MG63 (cell line): ENCODE data around the gene QRSL1. TPM values are rescaled to one million over a fixed set of nuclear protein-coding genes. Genes with fewer than 3 reads are reported as not detected.

Experiments
- DNase-seq: peaks from one replicate; pipeline ENCODE4 v3.0.0-alpha.2; 2020
- H3K27me3 ChIP-seq: fragments of 250-450 bp; sonication (Bioruptor Pico); 2 replicates; pipeline ENCODE4 v1.5.1; 2020; ENCODE audit warnings: mild to moderate bottlenecking, moderate library complexity
- H3K36me3 ChIP-seq: fragments of 250-450 bp; sonication (Bioruptor Pico); 2 replicates; pipeline ENCODE4 v1.5.1; 2020; ENCODE audit warnings: mild to moderate bottlenecking, moderate library complexity
- H3K4me3 ChIP-seq: fragments of 250-450 bp; sonication (Bioruptor Pico); 2 replicates; pipeline ENCODE4 v1.5.1; 2020; ENCODE audit warnings: mild to moderate bottlenecking, moderate library complexity
- H3K9me3 ChIP-seq: fragments of 250-450 bp; sonication (Bioruptor Pico); 2 replicates; pipeline ENCODE4 v1.5.1; 2020; ENCODE audit warnings: mild to moderate bottlenecking, moderate library complexity
- total RNA-seq: library from RNA; depleted of rRNA; stranded (reverse); fragments of >200 nt; shearing (Covaris generic); gene quantifications from 2 replicates; pipeline ENCODE4 v1.2.3, GENCODE V29; 2014; ENCODE audit warnings: low replicate concordance

QRSL1 gene
- total RNA-seq, 1 experiment from 2014 or later: 11.9 TPM

DNA sequence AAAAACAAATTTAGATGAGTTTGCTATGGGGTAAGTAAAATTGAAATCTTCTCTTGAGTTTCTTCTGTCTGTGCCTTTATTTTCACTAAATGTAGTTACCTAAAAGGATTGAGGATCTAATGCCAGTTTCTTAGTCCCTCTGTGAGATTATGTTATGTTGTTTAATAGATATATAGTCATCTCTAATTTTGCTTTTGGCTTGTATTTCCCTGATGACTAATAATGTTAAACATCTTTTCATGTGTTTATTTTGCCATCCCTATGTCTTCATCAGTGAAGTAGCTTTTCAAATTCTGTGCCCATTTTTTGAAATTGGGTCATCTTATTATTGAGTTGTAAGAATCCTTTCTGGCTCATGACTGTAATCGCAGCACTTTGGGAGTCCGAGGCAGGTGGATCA, 13.7 kb downstream of the QRSL1 start:
- no peak for DNase-seq
- Histone ChIP-seq H3K4me3 (no peak overlapping the region), H3K27me3 (no peaks in the 10 kb centered on the region), H3K36me3 (peaks cover 34% of the 10 kb centered on the region), H3K9me3 (no peaks in the 10 kb centered on the region)

DNA sequence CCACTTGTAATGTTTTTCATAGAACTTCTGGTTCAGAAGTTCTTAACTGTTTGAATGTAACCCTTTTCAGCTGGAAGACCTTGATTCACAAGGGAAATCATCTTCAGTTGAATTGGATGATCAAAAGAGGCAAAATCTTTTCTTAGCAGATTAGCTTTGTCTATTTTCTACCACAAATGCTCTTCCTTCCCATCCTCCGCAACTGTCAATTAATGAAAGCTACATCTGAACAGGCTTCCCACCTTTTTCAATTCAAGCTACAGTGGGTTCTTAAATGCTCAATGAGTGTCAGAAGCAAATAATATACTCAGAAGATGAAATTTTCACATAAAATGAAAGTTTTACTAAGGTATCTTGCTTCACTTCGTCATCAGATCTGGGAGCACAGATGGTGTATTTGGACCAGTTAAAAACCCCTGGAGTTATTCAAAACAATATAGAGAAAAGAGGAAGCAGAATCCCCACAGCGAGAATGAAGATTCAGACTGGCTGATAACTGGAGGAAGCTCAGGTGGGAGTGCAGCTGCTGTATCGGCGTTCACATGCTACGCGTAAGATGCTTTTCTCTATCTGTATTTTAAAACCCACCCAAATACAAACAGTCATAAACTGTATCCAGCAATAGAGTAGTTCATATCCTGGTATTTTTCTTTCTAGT, 19.4 kb downstream of the QRSL1 start:
- H3K27me3 ChIP-seq: no peaks in the 10 kb centered on the region
- no peaks in the 10 kb centered on the region for H3K9me3 ChIP-seq
- no peak overlapping the region for H3K4me3 ChIP-seq
- DNase-seq: no peak
- peaks cover 51% of the 10 kb centered on the region for H3K36me3 ChIP-seq

GRCh38 chr6:106658469-106658868, 29.1 kb downstream of the QRSL1 start:
- Histone ChIP-seq H3K4me3 (no peak overlapping the region), H3K27me3 (no peaks in the 10 kb centered on the region), H3K9me3 (peaks cover 18% of the 10 kb centered on the region), H3K36me3 (peaks cover 62% of the 10 kb centered on the region)
- no peak for DNase-seq

DNA sequence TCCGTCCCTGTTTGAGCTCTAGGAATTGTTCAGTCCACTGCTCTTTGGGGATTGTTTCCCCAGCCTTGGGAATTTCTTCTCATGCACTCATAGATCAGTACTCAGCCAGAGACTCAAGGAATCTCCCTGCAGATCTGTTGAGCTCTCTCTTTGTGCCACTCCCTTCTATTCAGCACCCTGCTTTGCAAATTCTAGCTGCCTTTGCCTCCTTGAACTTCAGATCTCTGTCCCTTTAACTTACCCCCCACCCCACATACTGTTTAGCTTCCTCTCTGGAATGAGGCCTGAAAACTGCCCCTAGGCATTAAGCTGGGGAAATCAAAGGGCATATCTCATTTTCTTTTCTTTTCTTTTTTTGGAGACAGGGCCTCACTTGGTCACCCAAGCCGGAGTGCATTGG, 30.5 kb downstream of the QRSL1 start:
- peaks cover 65% of the 10 kb centered on the region for H3K36me3 ChIP-seq
- H3K4me3 ChIP-seq: no peak overlapping the region

GRCh38 chr6:106662458-106662857, 33.1 kb downstream of the QRSL1 start:
- Histone ChIP-seq H3K36me3 (peaks cover 53% of the 10 kb centered on the region), H3K4me3 (no peak overlapping the region), H3K27me3 (no peaks in the 10 kb centered on the region), H3K9me3 (peaks cover 16% of the 10 kb centered on the region)
- no peak for DNase-seq

More for the DNA sequence above, 30.5 kb downstream of the QRSL1 start:
- H3K9me3 ChIP-seq: peaks cover 18% of the 10 kb centered on the region
- DNase-seq: no peak
- H3K27me3 ChIP-seq: no peaks in the 10 kb centered on the region

DNA sequence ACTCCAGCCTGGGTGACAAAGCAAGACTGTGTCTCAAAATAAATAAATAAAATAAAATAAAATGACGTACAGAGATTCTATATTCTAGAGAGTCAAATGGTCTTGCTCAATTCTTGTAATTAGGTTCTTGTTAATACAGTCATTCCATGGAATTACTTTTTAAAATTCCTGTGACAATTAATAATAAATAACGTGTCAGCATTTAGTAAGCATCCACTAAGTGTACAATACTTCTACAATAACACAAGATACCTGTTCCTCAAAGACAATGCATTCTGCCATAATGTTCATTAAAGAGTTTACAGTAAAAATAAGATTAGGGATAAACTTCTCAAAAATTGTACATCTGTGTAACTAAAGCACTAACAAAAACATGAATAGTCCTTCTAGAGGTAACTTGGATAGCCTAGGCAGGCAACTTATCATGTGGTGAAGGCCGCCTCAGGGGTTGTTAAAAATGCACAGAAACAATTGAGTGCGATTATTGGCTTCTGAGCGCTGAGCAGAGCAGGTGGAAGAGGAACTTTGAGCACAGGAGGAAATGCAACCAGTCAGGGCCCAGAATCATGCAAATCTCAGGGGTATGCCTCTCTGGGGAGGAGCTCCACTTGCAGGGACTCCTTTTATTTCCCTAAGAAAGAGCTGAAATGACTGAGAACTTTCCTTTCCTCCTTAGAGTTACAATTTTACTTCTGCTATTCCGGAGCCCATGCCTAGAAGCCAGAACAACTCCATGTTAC, 37.1 kb downstream of the QRSL1 start:
- Histone ChIP-seq H3K36me3 (peaks cover 23% of the 10 kb centered on the region), H3K4me3 (no peak overlapping the region), H3K27me3 (no peaks in the 10 kb centered on the region), H3K9me3 (no peaks in the 10 kb centered on the region)
- no peak for DNase-seq

DNA sequence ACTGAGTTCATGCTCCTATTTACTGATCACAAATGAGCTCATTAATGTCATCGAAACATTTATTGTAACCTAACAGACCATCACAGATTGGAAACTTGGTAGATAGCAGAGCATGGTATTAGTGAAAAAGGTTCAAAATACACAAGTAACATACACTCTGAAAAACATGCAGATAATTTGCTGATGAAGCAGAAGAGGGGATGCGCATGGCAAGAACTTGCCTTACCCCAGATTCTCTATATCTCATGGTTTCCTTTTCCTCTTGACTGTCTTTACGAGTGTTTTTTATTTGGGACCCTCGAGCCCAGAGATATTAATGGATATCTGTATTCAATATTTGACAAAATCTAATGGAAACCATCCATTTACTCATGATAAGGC, 37.6 kb downstream of the QRSL1 start:
- DNase-seq: no peak
- peaks cover 23% of the 10 kb centered on the region for H3K36me3 ChIP-seq
- H3K9me3 ChIP-seq: no peaks in the 10 kb centered on the region
- H3K27me3 ChIP-seq: no peaks in the 10 kb centered on the region
- H3K4me3 ChIP-seq: no peak overlapping the region

GRCh38 chr6:106670236-106670635, 40.9 kb downstream of the QRSL1 start:
- Histone ChIP-seq H3K27me3 (no peaks in the 10 kb centered on the region), H3K9me3 (no peaks in the 10 kb centered on the region), H3K4me3 (no peak overlapping the region), H3K36me3 (peaks cover 9% of the 10 kb centered on the region)
- no peak for DNase-seq

GRCh38 chr6:106671651-106672050, 42.3 kb downstream of the QRSL1 start:
- Histone ChIP-seq H3K27me3 (no peaks in the 10 kb centered on the region), H3K9me3 (no peaks in the 10 kb centered on the region), H3K36me3 (peaks cover under 1% of the 10 kb centered on the region), H3K4me3 (no peak overlapping the region)
- DNase-seq: no peak

DNA sequence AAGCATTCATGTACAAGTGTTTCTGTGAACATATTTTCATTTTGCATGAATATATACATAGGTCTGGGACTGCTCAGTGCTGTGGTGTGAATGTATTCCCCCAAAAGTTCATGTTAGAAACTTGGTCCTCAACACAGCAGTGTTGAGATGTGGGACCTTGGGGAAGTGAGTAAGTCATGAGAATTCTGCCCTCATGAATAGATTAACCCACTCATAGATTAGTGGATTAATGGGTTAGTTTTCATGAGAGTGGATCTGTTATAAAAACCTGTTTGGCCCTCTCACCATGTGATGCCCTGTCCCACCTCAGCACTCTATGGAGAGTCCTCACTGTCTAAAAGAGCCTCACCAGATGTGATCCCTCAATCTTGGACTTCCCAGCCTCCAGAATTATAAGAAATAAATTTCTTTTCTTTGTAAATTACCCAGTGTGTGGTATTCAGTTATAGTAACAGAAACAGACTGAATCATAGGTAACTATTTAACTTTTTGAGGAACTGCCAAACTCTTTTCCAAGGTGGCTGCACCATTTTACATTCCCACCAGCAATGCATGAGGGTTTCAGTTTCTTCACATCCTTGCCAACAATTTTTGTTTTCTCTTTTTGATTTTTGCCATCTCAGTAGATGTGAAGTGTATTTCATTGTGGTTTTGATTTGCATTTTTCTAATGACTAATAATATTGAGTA, 45.3 kb downstream of the QRSL1 start:
- Histone ChIP-seq H3K27me3 (no peaks in the 10 kb centered on the region), H3K4me3 (no peak overlapping the region), H3K36me3 (no peaks in the 10 kb centered on the region), H3K9me3 (no peaks in the 10 kb centered on the region)
- no peak for DNase-seq

DNA sequence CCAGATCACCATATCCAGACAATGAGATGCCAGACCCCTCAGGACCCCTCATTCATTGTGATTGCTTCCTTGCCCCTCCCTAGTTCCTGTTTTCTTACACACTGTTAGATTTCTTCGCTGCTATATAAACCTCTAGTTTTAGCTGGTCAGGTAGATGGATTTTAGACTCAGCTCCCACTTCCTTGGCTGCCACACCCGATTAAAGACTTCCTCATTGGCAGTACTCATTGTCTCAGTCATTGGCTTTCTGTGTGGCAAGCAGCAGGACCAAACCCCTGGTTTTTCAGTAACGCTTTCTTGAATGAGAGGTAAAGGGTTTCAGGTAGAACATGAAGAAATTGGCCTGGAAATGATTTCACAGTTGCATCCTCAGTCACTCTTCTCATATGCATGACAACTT, 47.9 kb downstream of the QRSL1 start:
- DNase-seq: no peak
- Histone ChIP-seq H3K36me3 (no peaks in the 10 kb centered on the region), H3K4me3 (no peak overlapping the region), H3K27me3 (no peaks in the 10 kb centered on the region), H3K9me3 (no peaks in the 10 kb centered on the region)

DNA sequence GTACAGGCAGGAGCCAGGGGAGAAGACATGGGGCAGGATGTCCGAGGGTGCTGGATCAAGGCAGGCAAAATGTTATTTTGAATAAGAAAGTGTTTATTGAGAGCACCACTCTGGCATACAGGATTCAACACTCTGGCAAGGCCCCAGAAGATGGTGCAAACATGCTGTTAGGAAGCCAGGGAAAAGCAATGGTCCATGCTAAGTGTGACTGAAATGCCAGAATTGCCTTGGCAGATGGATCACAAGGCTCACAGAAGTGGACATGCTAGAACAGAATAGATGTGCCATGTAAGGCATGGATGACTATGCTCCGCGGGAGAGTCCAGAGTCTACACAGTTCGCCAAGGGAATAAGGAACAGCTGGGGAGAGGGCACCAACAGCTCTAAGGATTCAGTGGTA, 54.6 kb downstream of the QRSL1 start:
- DNase-seq: peak; percentile 20
- H3K27me3 ChIP-seq: no peaks in the 10 kb centered on the region
- 0 out of 2 replicates have a peak, but pooled peaks cover 2% of the 10 kb centered on the region for H3K9me3 ChIP-seq
- H3K4me3 ChIP-seq: no peak overlapping the region
- H3K36me3 ChIP-seq: no peaks in the 10 kb centered on the region

DNA sequence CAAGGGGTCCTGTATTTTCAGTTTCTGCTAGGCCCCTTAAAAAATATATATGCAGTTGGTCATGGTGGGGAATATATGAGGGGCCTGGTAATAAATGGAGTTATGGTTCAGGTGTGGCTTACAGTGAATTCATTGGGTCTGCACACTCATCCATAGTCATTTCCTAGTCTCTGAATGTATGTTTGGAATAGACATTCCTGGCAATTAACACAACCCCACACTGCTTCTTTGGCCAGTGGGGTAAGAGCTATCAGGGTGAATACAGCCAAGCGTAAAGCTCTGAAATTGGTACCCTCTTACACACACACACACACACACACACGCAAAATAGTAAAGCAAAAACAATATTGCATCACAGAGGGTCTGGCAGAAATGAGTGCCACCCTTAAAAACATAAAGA, 56.5 kb downstream of the QRSL1 start:
- Histone ChIP-seq H3K4me3 (no peak overlapping the region), H3K9me3 (0 out of 2 replicates have a peak, but pooled peaks cover 2% of the 10 kb centered on the region), H3K36me3 (no peaks in the 10 kb centered on the region), H3K27me3 (no peaks in the 10 kb centered on the region)
- DNase-seq: peak; percentile 15

DNA sequence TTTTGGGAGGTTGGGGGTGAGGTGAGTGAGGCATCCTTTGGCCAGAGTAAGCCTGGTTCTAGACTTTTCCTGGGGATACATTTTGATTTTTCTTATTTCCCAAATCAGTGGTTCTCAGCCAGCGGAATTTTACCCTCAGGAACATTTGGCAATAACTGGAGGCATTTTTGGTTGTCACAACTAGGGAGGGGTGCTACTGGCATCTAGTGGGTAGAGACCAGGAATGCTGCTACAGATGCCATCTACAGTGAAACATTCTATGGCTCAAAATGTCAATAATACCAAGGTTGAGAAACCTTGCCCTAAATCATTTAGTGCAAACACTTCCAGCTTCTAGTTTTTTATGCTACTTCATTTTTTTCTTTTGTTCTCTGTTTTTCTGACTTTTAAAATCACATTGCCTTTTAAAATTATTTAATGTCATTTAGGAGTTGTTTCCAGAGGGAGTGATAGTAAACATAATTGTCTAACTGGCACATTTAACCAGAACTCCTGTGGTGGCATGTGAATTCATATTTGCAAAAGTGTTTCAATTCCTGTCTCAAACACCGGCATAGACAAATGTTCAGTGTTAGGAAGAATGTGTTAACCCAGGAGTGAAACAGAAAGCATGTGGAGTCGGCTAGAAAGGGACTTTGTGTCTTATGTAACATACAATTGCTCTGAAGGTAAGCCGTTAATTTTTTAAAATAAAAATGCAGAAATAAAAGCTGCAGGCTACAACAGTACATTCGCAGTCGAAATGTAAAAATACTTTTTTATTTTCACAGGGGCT, 59.0 kb downstream of the QRSL1 start:
- Histone ChIP-seq H3K27me3 (no peaks in the 10 kb centered on the region), H3K36me3 (no peaks in the 10 kb centered on the region), H3K9me3 (0 out of 2 replicates have a peak, but pooled peaks cover 2% of the 10 kb centered on the region), H3K4me3 (no peak overlapping the region)
- no peak for DNase-seq

DNA sequence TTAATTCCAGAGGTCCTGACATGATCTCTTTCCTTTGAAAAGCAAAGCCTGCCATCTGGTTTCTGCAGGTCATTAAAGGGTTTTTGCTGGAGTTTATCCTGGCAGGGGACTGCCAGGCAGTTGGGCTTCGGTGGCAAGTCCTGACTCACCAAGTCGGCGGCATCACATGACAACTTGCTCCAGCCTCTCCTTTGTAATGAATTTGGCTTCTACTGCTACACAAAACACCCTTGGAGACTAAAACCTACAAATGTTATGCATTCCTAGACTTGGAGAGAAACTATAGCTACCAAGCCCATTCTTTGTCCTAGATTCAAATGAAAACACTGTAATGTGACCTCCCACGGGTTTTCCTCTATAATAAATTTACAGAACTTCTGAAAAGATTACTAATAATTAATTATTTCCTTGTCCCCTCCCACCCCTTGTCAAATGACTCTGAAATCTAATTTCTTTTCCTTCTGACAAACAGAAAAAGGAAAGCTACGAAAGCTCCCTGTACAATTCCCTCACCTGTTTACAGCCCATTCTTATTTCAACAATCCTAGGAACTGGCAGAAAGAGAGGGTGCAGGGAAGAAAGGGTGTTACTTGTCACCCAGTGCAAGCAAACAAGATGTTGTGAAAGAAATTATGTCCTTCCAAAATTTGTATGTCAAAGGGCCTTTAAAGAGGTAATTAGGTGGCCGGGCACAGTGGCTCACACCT, 62.9 kb downstream of the QRSL1 start:
- no peaks in the 10 kb centered on the region for H3K9me3 ChIP-seq
- no peaks in the 10 kb centered on the region for H3K27me3 ChIP-seq
- no peak overlapping the region for H3K4me3 ChIP-seq
- no peaks in the 10 kb centered on the region for H3K36me3 ChIP-seq
- peak; percentile 85 for DNase-seq

GRCh38 chr6:106692819-106693208, 63.4 kb downstream of the QRSL1 start:
- no peak overlapping the region for H3K4me3 ChIP-seq
- no peaks in the 10 kb centered on the region for H3K36me3 ChIP-seq
- no peaks in the 10 kb centered on the region for H3K9me3 ChIP-seq
- no peaks in the 10 kb centered on the region for H3K27me3 ChIP-seq
- DNase-seq: no peak
